Endothelial cell (in vitro differentiated cells): ENCODE results near the gene FIGLA. TPM values are rescaled to one million over a fixed set of nuclear protein-coding genes. Genes with fewer than 3 reads are reported as not detected.

ENCODE experiments used
- DNase-seq: peaks from one replicate; pipeline ENCODE4 v3.0.0; 2021; ENCODE audit warnings: low spot score
- H3K27ac Mint-ChIP-seq: one replicate; pipeline ENCODE4 v1.8.0; 2021; ENCODE audit warnings: mixed read lengths, inconsistent platforms; ENCODE audit not compliant: unreplicated experiment
- H3K27me3 Mint-ChIP-seq: one replicate; pipeline ENCODE4 v1.8.0; 2021; ENCODE audit warnings: mild to moderate bottlenecking, moderate library complexity, mixed read lengths, inconsistent platforms; ENCODE audit not compliant: unreplicated experiment
- H3K36me3 Mint-ChIP-seq: one replicate; pipeline ENCODE4 v1.8.0; 2021; ENCODE audit warnings: mild to moderate bottlenecking, low read depth, mixed read lengths, inconsistent platforms; ENCODE audit not compliant: unreplicated experiment
- H3K4me1 Mint-ChIP-seq: one replicate; pipeline ENCODE4 v1.8.0; 2021; ENCODE audit warnings: mild to moderate bottlenecking, mixed read lengths, inconsistent platforms; ENCODE audit not compliant: unreplicated experiment
- H3K4me3 Mint-ChIP-seq: one replicate; pipeline ENCODE4 v1.8.0; 2021; ENCODE audit warnings: mild to moderate bottlenecking, mixed read lengths, inconsistent platforms; ENCODE audit not compliant: unreplicated experiment
- H3K9me3 Mint-ChIP-seq: one replicate; pipeline ENCODE4 v1.8.0; 2021; ENCODE audit warnings: mixed read lengths, inconsistent platforms; ENCODE audit not compliant: unreplicated experiment
- total RNA-seq: library from RNA; stranded (reverse); fragmentation: NEBNext Ultra II Directional; extraction: Animal tissue kit (Norgen Biotek cat#: 25700); gene quantifications from one replicate; pipeline ENCODE4 v1.2.1, GENCODE V29; 2021; ENCODE audit not compliant: unreplicated experiment
- TF ChIP-seq, protein P1 (sequence below): fragments of 200-600 bp; sonication (generic); IDR thresholded peaks from one replicate; pipeline ENCODE4 v1.5.0; 2021; ENCODE audit warnings: antibody characterized with exemption; ENCODE audit not compliant: unreplicated experiment

The FIGLA gene
- total RNA-seq, 1 donor from 2014 or later: not detected

DNA sequence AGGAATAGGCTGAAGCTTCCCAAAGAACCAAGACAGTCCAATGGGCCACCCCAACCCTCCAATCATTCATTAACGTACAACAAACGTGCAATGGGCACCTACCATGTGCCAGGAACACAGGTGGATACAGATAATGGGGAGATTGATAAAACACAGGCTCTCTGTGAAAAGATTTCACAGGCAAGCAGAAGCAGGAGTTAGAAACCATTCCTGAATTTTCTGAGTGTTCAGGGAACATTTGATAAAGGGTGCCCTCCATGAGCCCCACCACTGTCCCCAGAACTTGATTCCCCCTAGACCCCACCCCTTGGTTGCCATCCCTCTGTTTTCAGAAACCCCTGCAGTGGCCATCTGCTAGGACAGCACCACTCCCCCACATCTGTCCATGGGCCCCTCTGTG lies 43.7 kb upstream of the FIGLA start:
- Mint-ChIP-seq H3K4me1 (peaks cover 62% of the 10 kb centered on the region), H3K9me3 (no peaks in the 10 kb centered on the region), H3K27me3 (peaks cover 12% of the 10 kb centered on the region), H3K27ac (peak overlapping the region; percentile 10), H3K4me3 (no peak overlapping the region), H3K36me3 (peaks cover 16% of the 10 kb centered on the region)
- DNase-seq: no peak
- TF ChIP-seq, protein P1, sequence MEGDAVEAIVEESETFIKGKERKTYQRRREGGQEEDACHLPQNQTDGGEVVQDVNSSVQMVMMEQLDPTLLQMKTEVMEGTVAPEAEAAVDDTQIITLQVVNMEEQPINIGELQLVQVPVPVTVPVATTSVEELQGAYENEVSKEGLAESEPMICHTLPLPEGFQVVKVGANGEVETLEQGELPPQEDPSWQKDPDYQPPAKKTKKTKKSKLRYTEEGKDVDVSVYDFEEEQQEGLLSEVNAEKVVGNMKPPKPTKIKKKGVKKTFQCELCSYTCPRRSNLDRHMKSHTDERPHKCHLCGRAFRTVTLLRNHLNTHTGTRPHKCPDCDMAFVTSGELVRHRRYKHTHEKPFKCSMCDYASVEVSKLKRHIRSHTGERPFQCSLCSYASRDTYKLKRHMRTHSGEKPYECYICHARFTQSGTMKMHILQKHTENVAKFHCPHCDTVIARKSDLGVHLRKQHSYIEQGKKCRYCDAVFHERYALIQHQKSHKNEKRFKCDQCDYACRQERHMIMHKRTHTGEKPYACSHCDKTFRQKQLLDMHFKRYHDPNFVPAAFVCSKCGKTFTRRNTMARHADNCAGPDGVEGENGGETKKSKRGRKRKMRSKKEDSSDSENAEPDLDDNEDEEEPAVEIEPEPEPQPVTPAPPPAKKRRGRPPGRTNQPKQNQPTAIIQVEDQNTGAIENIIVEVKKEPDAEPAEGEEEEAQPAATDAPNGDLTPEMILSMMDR: no peak

DNA sequence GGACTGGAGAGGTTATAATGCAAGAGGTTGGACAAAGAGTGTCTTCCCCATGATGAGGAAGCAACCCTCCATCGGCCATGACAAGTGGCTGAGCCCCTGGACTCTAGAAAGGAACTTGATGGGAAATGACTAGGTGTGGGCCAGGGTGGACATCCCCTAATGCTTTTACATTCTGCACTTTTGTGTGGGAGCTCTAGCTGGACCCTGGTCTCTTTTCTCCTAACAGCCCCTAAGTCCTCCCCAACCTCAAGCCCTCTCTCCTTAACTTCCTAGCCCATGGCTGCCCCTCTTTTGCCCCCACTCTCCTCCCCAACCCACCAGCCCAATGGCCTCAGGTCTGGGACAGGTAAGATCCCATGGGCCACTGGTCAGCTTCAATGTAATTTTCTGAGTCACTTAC lies 42.8 kb upstream of the FIGLA start:
- Mint-ChIP-seq H3K27ac (no peak overlapping the region), H3K9me3 (no peaks in the 10 kb centered on the region), H3K36me3 (peaks cover 20% of the 10 kb centered on the region), H3K4me3 (no peak overlapping the region), H3K4me1 (peaks cover 65% of the 10 kb centered on the region), H3K27me3 (peaks cover 12% of the 10 kb centered on the region)
- DNase-seq: no peak
- TF ChIP-seq, protein P1: no peak

DNA sequence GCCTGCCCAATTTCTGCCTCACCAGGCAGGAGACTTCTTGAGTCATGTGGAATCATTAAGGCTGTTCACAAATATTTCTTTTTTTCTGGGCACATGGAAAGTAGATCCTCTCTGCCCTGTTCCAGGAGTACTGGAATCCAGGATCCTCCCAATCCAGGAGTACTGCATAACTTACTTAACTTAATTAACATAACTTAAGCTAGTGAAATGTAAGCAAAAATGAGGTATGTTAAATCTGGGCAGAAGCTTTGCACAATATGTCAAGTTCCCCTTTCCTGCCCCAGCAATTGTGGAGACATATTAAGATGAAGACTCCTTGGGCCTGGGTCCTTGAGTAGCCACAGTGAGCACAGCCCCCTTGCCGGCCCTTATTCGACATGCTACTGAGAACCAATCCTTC lies 41.9 kb upstream of the FIGLA start:
- Mint-ChIP-seq H3K9me3 (no peaks in the 10 kb centered on the region), H3K4me1 (peaks cover 69% of the 10 kb centered on the region), H3K27ac (no peak overlapping the region), H3K36me3 (peaks cover 20% of the 10 kb centered on the region), H3K27me3 (peaks cover 10% of the 10 kb centered on the region), H3K4me3 (no peak overlapping the region)
- TF ChIP-seq, protein P1: no peak
- DNase-seq: no peak

DNA sequence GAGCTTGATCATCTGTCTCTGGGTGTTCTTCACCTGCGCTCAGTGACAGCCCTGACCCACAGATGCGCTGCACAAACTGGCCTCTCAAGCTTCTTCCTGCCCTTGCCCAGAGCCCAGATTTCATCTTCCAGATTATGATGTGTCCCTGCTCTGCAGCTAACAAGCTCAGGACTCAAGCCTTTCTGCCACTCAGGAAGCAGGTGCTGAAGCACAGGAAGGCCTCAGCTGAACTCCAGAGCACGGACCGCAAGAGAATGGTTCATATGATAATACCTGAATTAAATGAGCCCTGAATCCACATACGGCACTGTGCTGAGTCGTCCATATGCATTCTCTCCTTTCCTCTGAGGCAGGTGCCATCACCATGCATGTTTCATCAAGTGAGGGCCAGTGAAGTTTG lies 41.4 kb upstream of the FIGLA start:
- no peak overlapping the region for H3K27ac Mint-ChIP-seq
- no peak overlapping the region for H3K4me3 Mint-ChIP-seq
- peaks cover 9% of the 10 kb centered on the region for H3K27me3 Mint-ChIP-seq
- TF ChIP-seq, protein P1: no peak
- H3K4me1 Mint-ChIP-seq: peaks cover 71% of the 10 kb centered on the region
- H3K36me3 Mint-ChIP-seq: peaks cover 20% of the 10 kb centered on the region
- DNase-seq: no peak
- H3K9me3 Mint-ChIP-seq: no peaks in the 10 kb centered on the region

DNA sequence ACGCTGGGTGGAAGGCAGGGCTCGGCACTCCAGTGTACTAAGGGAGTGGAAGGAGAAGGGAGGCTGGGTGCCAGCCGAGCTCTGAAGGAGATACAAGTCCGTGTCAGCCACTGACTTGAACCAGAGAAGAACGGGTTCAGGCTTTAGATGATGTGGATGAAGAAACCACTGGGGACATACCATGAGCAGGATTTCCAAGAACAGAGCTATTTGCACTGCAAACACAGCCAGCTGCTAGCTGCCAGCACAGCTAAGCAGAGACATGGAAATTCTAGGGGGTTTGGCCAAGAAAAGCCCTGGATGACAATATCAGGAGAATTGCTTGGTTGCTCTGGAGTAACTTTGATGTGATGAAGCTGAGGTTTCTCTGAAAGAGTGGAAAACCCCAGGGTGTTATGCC lies 39.9 kb upstream of the FIGLA start:
- peak overlapping the region; percentile 93 for H3K27ac Mint-ChIP-seq
- TF ChIP-seq, protein P1: no peak
- H3K27me3 Mint-ChIP-seq: peaks cover 6% of the 10 kb centered on the region
- DNase-seq: no peak
- peaks cover 61% of the 10 kb centered on the region for H3K4me1 Mint-ChIP-seq
- H3K9me3 Mint-ChIP-seq: no peaks in the 10 kb centered on the region
- H3K36me3 Mint-ChIP-seq: peaks cover 13% of the 10 kb centered on the region
- peak overlapping the region; percentile 16 for H3K4me3 Mint-ChIP-seq
